Retinal pigment epithelial cell (primary cell): Measurements from ENCODE around the gene GRIN2A.
"Not testable (repeated sequence)": the region's sequence is repeated elsewhere in the genome, so short reads cannot be mapped to it uniquely, and the experiment has no call there.

ENCODE experiments used
- DNase-seq: peaks from one replicate; pipeline ENCODE4 v3.0.0-alpha.2; 2010; ENCODE audit warnings: low read depth
- H3K4me3 ChIP-seq: 2 replicates; pipeline ENCODE4 v1.5.1; 2011; ENCODE audit warnings: mild to moderate bottlenecking, low read length, control low read depth, moderate library complexity
- CTCF ChIP-seq: conservative IDR thresholded peaks from 2 replicates; pipeline ENCODE4 v1.5.1; 2011; ENCODE audit warnings: low read depth, low read length, control low read depth, inconsistent platforms

The GRIN2A gene

DNA sequence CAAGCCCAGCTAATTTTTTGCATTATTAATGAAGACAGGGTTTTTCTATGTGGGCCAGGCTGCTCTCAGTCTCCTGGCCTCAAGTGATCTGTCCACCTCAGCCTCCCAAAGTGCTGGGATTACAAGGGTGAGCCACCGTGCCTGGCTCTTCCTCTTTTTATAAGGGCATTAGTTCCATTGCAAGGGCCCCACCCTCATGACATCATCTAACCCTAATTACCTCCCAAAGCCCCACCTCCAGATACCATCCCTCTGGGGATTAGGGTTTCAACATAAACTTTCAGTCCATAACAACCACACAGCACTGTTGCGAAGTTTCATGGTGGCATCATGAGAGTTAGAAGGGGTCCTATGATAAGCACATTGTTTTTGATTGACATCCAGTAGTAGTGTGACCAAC is 277.7 kb downstream of the GRIN2A start:
- no peak overlapping the region for H3K4me3 ChIP-seq
- no peak for TF ChIP-seq CTCF
- no peak for DNase-seq

DNA sequence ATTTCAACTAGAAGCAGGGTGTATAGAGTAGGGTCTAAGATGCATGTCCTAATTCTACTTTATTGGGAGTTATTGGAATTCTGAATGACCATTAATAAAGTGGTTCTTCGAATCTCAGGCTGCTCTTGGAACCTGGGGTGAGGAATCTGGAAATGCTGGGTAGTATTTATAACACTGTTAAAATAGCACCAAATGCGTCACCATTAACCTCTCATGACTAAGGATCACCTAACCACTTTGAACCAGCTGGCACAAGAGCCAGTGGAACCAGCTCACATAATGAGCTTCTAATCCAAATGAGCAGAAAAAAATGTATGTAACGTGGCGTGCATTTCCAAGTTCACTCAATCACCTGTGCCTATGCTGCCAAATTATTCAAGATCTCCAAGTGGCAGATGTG is 281.7 kb downstream of the GRIN2A start:
- H3K4me3 ChIP-seq: no peak overlapping the region
- peak; percentile 48 for DNase-seq

GRCh38 chr16:9898555-9898954 is 283.7 kb downstream of the GRIN2A start:
- DNase-seq: no peak
- no peak overlapping the region for H3K4me3 ChIP-seq
- no peak for TF ChIP-seq CTCF

More for the DNA sequence above, 281.7 kb downstream of the GRIN2A start:
- TF ChIP-seq CTCF: no peak

- no peak for TF ChIP-seq CTCF
- no peak overlapping the region for H3K4me3 ChIP-seq
- DNase-seq: no peak
Measured at GRCh38 chr16:9898124-9898523, 284.1 kb downstream of the GRIN2A start.

- no peak for DNase-seq
- H3K4me3 ChIP-seq: no peak overlapping the region
- TF ChIP-seq CTCF: no peak
Measured at GRCh38 chr16:9895817-9896216, 286.4 kb downstream of the GRIN2A start.

DNA sequence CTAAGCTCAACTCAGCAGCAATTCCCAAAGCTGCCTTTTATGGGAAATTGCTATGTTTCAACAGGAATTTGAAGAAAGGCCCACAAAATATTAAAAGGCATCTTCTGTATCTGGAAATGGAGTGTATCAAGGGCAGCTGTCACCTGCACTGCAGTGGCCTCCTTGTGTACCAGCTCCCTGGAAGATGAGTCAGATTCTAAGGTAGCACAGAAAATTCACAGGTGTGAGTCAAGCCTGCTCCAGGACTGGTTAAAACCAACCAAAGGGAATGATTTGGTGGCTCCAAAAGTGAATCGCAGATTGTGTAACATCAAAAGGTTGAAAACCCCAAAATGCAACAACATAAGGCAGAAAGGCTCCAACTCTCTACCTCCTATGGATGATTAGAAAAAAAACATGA is 296.4 kb downstream of the GRIN2A start:
- no peak for DNase-seq
- no peak overlapping the region for H3K4me3 ChIP-seq
- no peak for TF ChIP-seq CTCF

GRCh38 chr16:9885467-9885866 is 296.8 kb downstream of the GRIN2A start:
- no peak overlapping the region for H3K4me3 ChIP-seq
- TF ChIP-seq CTCF: no peak
- DNase-seq: no peak

DNA sequence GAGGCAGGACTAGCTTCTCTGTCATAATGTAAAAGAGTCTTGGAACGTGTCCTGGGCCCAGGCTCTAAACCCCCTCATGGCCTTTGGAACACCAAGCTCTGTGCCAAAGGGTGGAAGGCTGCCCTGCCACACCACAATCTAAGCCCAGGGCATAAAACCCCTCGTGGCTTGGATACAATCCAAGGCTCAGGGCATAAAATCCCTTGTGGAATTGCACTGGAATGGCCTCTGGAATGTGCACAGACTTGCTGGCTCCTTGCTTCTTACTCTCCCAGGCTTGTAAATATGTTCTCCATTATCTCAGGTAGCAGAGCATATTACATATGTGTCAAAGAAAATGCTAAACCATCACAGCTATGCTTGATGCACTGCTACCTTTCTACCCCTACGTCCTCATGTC is 306.2 kb downstream of the GRIN2A start:
- peak; percentile 88 for DNase-seq
- H3K4me3 ChIP-seq: not testable (repeated sequence)
